Measurements from ENCODE around the gene MAU2. TPM values are rescaled to one million over a fixed set of nuclear protein-coding genes. Genes with fewer than 3 reads are reported as not detected.

The MAU2 gene
- total RNA-seq, 1 donor from 2014 or later = 16.9 TPM

Other genes with a start within 250 kb of the MAU2 start
- gene TMEM161A, start 182.4 kb upstream of the MAU2 start, total RNA-seq = 11.3 and 20.5 TPM in 2 replicates
- not detected in 2 replicates for gene MEF2B, start 150.6 kb upstream of the MAU2 start, total RNA-seq
- gene BORCS8, start 128.7 kb upstream of the MAU2 start, total RNA-seq = 15.8 and 17.8 TPM in 2 replicates
- 70.7 and 83.3 TPM in 2 replicates for gene RFXANK, start 128.6 kb upstream of the MAU2 start, total RNA-seq
- gene NR2C2AP, start 117.4 kb upstream of the MAU2 start, total RNA-seq = 8.1 and 10.6 TPM in 2 replicates
- gene NCAN, start 108.9 kb upstream of the MAU2 start, total RNA-seq = under 0.01 TPM in 1 of 2 replicates, not detected in the other
- gene TM6SF2, start 47.5 kb upstream of the MAU2 start, total RNA-seq = not detected in 2 replicates
- 17.7 TPM in 2 replicates for gene SUGP1, start 320 bp upstream of the MAU2 start, total RNA-seq
- gene GATAD2A, start 84.8 kb downstream of the MAU2 start, total RNA-seq = 33.1 and 43.7 TPM in 2 replicates
- gene TSSK6, start 194.7 kb downstream of the MAU2 start, total RNA-seq = 0.26 and 0.89 TPM in 2 replicates
- gene NDUFA13, start 195.4 kb downstream of the MAU2 start, total RNA-seq = 221 and 250 TPM in 2 replicates
- gene YJEFN3, start 208.1 kb downstream of the MAU2 start, total RNA-seq = 0.25 and 0.26 TPM in 2 replicates
- under 0.01 TPM in 2 replicates for gene CILP2, start 217.4 kb downstream of the MAU2 start, total RNA-seq

Measured in dermis microvascular lymphatic vessel endothelial cell (primary cell).